ENCODE data around the gene MUC4.
"Not testable (repeated sequence)": the region's sequence is repeated elsewhere in the genome, so short reads cannot be mapped to it uniquely, and the experiment has no call there.

MUC4 gene

DNA sequence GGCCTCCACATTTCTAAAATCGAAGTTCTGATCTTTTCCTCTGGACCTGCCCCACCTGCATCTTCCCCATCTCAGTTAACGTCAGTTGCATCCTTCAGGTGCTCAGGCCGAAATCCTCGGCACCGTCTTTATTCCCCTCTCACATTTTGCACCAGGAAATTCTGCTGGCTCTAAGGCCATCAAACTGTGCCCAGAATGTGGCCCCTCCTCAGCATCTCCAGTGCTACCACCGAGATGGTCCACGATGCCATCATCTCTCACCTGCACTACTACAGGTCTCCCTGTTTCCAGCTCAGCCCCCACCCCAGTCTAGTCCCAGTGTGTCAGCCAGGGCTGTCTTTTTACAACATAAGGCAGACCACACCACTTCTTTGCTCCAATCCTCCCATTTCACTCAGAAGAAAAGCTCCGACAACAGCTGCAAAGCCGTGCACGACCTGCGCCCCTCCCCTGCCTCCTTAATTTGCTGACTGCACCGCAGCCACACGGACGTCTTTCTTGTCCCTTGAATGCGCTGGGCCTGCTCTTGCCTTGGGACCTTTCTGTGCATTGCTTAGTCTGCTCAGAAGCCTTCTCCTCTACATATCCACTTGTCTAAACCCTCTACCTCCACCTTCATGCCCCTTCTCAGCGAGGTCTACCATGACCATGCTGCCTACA is 76.6 kb downstream of the MUC4 start:
- TF ChIP-seq TAF1 (IDR thresholded peaks at IDR 0.05; ENCODE audit: low read depth, low read length) (no peak), POLR2A (IDR thresholded peaks at IDR 0.05; ENCODE audit: low read depth, low read length) (no peak), SPI1 (IDR thresholded peaks at IDR 0.05; ENCODE audit: low read depth, low read length) (no peak), POU2F2 (IDR thresholded peaks at IDR 0.05; ENCODE audit: low read depth, low read length) (no peak), POLR2AphosphoS5 (IDR thresholded peaks at IDR 0.05; ENCODE audit: low read depth, low read length) (no peak), PAX5 (IDR thresholded peaks at IDR 0.05; ENCODE audit: insufficient read depth, low read length, severe bottlenecking) (no peak)
- no peak for DNase-seq (ENCODE audit: insufficient read length, low spot score)
- FAIRE-seq: no peak

DNA sequence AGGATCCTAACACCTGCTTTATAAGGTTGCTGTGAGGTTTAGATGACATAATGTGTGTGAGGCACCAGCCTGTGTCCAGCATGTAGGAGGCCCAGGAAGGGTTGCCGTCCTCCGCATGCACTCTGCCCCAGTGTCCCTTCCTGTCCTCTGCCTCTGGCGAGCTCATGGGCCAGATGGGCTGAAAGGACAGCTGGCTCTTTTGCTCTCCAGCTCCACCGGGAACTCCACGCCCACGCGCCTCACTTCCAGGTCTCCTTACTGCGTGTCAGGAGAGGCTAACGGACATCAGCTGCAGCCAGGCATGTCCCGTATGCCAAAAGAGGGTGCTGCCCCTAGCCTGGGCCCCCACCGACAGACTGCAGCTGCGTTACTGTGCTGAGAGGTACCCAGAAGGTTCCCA is 78.8 kb downstream of the MUC4 start:
- no peak for DNase-seq (ENCODE audit: insufficient read length, low spot score)
- no peak for FAIRE-seq
- no peak for TF ChIP-seq POLR2A (IDR thresholded peaks at IDR 0.05; ENCODE audit: low read depth, low read length)
- no peak for TF ChIP-seq SPI1 (IDR thresholded peaks at IDR 0.05; ENCODE audit: low read depth, low read length)

DNA sequence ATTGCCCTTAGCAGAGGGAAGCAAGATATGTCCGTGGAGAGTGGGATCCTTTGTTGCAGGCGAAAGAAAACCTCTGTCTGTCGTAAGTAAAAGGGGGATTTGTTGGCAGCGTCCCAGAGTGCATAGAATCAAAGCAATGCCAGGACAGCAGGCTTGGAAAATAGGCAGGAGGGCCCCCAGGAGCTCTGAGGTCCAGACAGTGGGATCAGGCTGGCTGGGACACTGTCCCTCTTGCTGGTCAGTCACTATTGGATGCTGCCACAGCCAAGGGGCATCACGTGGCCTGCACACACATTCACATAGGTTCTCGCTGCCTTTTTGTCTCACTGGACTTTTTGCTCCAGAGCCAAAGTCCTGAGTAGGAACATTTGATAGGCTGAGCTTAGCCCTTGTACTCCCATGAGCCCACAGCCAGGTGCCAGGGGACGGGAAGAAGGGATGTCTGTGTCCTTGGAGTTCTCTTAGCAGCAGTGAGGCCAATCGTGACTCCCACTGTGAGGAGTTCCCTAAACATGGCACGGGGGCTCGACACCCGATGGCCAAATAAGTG is 80.3 kb downstream of the MUC4 start:
- no peak for FAIRE-seq
- TF ChIP-seq POLR2AphosphoS5 (IDR thresholded peaks at IDR 0.05; ENCODE audit: low read depth, low read length) (no peak), POU2F2 (IDR thresholded peaks at IDR 0.05; ENCODE audit: low read depth, low read length) (no peak), TAF1 (IDR thresholded peaks at IDR 0.05; ENCODE audit: low read depth, low read length) (no peak), PAX5 (IDR thresholded peaks at IDR 0.05; ENCODE audit: insufficient read depth, low read length, severe bottlenecking) (no peak), POLR2A (IDR thresholded peaks at IDR 0.05; ENCODE audit: low read depth, low read length) (no peak), SPI1 (IDR thresholded peaks at IDR 0.05; ENCODE audit: low read depth, low read length) (no peak)
- no peak for DNase-seq (ENCODE audit: insufficient read length, low spot score)

DNA sequence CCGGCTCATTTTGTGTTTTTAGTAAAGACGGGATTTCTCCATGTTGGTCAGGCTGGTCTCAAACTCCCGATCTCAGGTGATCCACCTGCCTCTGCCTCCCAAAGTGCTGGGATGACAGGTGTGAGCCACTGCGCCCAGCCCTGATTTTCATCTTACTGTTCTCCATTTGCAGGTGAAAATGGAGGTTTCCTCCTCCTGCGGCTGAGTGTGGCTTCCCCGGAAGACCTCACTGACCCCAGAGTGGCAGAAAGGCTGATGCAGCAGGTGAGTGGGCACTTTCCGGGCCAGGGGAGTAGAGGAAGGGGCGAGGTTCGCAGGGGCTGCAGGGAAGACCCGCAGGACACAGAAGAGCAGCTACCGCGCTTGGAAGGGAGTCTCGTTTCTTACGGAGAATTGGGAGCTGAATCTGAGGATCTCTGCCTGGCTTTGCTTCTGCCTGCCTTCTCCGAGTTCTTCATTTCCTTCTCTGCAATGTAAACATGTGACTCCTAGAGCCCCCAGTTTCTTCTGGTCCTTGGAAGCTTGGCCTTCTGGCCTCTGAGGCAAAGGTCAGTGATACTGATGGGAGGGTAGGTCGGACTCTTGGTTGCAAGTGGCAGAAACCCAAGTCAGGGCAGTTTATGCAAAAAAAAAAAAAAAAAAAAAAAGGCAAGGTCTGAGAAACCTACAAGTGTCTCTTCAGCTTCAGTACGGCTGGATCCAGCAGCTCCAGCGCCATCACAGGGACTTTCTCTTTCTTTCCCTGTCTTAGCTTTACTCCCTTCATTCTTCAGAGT is 82.1 kb downstream of the MUC4 start:
- TF ChIP-seq POLR2A (IDR thresholded peaks at IDR 0.05; ENCODE audit: low read depth, low read length) (no peak), POU2F2 (IDR thresholded peaks at IDR 0.05; ENCODE audit: low read depth, low read length) (no peak)
- FAIRE-seq: no peak
- no peak for DNase-seq (ENCODE audit: insufficient read length, low spot score)

DNA sequence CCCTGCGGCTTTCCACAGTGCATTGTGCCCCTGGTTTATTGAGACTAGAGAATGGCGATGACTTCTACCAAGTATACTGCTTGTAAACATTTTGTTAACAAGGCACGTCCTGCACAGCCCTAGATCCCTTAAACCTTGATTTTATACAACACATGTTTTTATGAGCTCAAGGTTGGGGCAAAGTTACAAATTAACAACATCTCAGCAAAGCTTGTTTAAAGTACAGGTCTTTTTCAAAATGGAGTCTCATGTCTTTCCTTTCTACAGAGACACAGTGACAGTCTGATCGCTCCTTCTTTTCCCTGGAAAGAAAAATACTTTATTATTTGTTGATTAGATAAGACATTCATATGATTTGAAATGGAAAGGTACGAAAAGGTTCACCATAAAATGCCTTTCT is 82.9 kb downstream of the MUC4 start:
- DNase-seq (ENCODE audit: insufficient read length, low spot score); FAIRE-seq: not testable (repeated sequence)

DNA sequence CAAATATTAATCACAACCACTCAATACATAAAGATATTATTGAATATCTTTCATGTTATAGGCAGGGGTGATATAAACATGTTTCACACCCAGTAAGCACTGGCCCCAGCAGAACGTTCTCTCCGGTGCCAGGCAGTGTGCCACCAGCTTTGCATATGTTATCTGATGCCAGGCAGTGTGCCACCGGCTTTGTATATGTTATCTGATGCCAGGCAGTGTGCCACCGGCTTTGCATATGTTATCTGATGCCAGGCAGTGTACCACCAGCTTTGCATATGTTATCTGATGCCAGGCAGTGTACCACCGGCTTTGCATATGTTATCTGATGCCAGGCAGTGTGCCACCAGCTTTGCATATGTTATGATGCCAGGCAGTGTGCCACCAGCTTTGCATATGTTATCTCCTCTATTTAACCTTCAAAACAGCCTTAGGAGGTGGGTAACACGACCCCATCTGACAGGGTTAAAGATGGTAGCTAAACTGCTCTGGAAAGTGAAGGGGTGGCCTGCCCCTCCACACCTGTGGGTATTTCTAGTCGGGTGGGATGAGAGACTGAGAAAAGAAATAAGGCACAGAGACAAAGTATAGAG is 84.0 kb downstream of the MUC4 start:
- DNase-seq (ENCODE audit: insufficient read length, low spot score): no peak
- no peak for TF ChIP-seq PAX5 (IDR thresholded peaks at IDR 0.05; ENCODE audit: insufficient read depth, low read length, severe bottlenecking)
- TF ChIP-seq POLR2AphosphoS5 (IDR thresholded peaks at IDR 0.05; ENCODE audit: low read depth, low read length): no peak
- no peak for TF ChIP-seq POLR2A (IDR thresholded peaks at IDR 0.05; ENCODE audit: low read depth, low read length)
- no peak for TF ChIP-seq POU2F2 (IDR thresholded peaks at IDR 0.05; ENCODE audit: low read depth, low read length)
- TF ChIP-seq TAF1 (IDR thresholded peaks at IDR 0.05; ENCODE audit: low read depth, low read length): no peak
- TF ChIP-seq SPI1 (IDR thresholded peaks at IDR 0.05; ENCODE audit: low read depth, low read length): no peak
- FAIRE-seq: no peak

DNA sequence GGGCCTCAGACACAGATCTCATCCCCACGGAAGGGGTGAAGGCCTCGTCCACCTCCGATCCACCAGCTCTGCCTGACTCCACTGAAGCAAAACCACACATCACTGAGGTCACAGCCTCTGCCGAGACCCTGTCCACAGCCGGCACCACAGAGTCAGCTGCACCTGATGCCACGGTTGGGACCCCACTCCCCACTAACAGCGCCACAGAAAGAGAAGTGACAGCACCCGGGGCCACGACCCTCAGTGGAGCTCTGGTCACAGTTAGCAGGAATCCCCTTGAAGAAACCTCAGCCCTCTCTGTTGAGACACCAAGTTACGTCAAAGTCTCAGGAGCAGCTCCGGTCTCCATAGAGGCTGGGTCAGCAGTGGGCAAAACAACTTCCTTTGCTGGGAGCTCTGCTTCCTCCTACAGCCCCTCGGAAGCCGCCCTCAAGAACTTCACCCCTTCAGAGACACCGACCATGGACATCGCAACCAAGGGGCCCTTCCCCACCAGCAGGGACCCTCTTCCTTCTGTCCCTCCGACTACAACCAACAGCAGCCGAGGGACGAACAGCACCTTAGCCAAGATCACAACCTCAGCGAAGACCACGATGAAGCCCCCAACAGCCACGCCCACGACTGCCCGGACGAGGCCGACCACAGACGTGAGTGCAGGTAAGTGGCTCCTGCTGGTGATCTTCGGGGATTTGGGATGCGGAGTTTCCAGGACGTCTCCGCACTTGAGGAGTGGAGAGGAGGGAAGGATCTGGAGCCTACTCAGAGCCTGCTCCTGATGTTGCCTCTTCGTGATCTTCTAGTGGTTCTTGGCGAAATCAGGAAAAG is 85.6 kb downstream of the MUC4 start:
- not testable (repeated sequence) for FAIRE-seq; DNase-seq (ENCODE audit: insufficient read length, low spot score)

DNA sequence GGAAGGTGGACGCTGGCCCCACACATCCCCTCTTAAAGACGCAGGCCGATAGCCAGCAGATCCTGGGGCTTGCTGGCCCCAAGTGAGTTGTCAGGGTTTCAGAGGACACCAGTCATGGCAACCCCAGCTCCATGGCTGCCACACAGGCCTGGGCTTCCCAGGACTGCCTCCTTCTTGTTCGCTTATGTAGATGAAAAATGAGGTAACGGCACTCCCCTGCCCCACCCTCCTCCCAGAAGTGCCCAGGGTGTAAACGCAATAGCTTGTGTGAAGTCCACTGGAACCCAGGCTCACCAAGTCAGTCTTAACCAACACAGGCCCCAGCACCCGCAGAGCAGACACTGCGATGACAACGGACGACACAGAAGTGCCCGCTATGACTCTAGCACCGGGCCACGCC is 87.4 kb downstream of the MUC4 start:
- FAIRE-seq: not testable (repeated sequence)

DNA sequence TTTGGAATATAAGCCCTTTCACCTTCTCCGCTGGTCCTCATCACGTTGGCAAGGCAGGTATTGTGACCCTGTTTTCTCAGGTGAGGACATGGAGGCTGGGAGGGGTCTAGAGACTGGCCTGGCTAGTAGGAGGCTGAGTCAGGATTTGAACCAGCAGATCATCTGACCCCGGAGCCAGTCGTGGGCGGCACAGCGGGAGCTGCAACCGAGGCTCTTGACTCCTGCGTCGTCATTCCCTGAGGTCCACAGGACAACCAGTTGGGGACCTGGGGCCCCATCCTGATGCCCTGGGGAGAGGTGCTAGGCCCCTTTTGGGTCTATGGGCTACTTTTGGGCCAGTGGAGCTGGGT is 88.8 kb downstream of the MUC4 start:
- not testable (repeated sequence) for FAIRE-seq; DNase-seq (ENCODE audit: insufficient read length, low spot score)

More for the DNA sequence above, 87.4 kb downstream of the MUC4 start:
- DNase-seq (ENCODE audit: insufficient read length, low spot score): not testable (repeated sequence)

DNA sequence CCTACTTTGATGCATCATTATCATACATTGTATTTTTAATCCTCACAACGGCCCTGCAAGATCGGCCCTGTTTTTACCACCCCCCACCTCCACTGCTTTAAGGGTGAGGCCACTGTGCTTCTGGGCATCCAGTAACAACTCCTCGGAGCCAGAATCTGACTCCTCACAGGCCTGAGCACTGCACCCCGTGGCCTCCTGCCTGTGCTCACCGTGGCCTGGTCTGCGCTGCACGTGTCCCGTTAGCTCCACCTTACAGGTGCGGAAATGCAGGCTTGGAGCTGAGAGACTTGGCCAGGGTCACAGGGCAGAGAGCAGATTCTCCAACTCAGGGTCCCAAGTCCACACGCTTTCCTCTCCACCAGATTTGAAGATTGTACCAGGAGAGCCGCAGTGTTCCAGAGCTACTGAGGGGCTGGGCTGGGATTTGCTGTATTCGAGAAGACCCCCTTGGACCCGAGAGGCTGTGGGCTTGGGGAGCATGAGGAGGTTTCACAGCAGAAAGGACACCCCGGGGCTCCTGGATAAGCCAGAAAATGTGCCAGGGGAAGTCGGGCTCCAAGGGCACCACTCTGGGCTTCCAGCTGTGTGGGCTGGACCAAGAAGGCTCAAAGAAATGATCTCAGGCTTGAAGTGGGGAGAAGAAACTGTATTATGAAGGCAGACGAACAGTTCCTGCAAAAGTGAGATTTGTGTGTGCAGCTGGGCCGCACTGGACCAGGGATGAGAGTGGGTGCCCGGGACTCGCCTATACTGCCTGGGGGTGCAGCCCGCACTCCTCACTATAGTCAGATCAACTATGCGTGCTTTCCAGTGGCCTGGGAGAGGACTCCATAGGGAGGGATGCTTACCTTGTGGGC is 89.4 kb downstream of the MUC4 start:
- not testable (repeated sequence) for DNase-seq (ENCODE audit: insufficient read length, low spot score); FAIRE-seq

DNA sequence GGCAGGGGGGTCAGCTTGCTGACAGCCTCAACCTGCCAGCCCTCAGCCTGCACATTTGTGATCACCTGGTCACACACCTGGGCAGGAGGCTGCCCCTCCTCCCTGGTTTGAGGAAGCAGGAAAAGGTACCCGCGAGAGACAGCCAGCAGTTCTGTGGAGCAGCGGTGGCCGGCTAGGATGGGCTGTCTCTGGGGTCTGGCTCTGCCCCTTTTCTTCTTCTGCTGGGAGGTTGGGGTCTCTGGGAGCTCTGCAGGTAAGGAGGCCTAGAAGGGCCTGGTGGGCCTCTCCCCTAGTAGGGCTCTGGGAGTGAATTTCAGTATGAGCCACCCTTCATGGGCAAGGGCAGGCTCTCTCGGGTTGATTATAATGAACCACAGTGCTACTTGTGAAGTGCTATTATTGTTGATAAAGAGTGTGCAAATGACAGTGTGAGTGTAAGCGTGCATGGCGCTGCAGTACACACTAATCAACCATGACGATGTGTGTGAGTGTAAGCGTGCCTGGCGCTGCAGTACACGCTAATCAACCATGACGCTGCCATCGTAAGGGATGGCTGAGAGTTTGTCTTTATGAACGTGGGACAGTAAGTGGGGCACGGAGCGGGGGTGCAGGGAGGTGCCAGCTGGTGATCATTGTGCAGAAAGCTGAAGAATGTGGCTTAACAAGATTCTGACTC is 90.8 kb downstream of the MUC4 start, which contains the start of gene MUC20:
MUC20 (plus strand) TSS at position 148 of the 676 bp plus-strand sequence; CDS start at position 178, 30 bp downstream.
- not testable (repeated sequence) for DNase-seq (ENCODE audit: insufficient read length, low spot score); FAIRE-seq

DNA sequence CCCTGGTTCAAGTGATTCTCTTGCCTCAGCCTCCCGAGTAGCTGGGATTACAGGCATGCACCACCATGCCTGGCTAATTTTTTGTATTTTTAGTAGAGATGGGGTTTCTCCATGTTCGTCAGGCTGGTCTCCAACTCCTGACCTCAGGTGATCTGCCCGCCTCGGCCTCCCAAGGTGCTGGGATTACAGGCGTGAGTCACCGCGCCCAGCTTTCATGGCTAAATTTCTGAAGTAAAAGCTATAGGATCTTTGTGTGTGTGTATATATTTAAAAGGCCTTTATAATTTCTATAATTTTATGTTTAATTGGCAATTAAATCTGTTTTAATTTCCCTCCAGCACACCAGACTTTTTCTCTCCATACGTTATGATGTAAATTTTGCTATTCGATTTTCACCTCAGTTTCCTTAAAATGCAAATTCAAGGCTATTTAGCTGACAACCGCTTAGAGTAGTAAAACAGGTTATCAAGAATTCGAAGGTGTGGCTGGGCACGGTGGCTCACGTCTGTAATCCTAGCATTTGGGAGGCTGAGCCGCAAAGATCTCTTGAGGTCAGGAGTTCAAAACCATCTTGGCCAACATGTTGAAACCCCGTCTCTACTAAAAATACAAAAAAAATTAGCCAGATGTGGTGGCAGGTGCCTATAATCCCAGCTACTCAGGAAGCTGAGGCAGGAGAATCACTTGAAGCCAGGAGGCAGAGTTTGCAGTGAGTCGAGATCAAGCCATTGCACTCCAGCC is 92.0 kb downstream of the MUC4 start:
- not testable (repeated sequence) for FAIRE-seq; DNase-seq (ENCODE audit: insufficient read length, low spot score)

Data from GM12891 (cell line).